ENCODE data around the gene MASP1. TPM values are rescaled to one million over a fixed set of nuclear protein-coding genes. Genes with fewer than 3 reads are reported as not detected.
"Not testable (repeated sequence)": the region's sequence is repeated elsewhere in the genome, so short reads cannot be mapped to it uniquely, and the experiment has no call there.

Gene MASP1
- total RNA-seq, 2 experiments from 2014 or later: not detected

GRCh38 chr3:187212705-187213104, 78.8 kb downstream of the MASP1 start:
- POLR2A ChIA-PET: no interaction called here
- no peak overlapping the region for H3K4me3 Mint-ChIP-seq
- ATAC-seq (ENCODE audit: low read depth): no peak
- no peaks in the 10 kb centered on the region for H3K4me1 Mint-ChIP-seq
- DNase-seq: no peak
- H3K27me3 Mint-ChIP-seq: peaks cover 16% of the 10 kb centered on the region
- H3K36me3 Mint-ChIP-seq: peaks cover under 1% of the 10 kb centered on the region
- H3K27ac Mint-ChIP-seq: no peak overlapping the region
- H3K9me3 Mint-ChIP-seq: no peaks in the 10 kb centered on the region

DNA sequence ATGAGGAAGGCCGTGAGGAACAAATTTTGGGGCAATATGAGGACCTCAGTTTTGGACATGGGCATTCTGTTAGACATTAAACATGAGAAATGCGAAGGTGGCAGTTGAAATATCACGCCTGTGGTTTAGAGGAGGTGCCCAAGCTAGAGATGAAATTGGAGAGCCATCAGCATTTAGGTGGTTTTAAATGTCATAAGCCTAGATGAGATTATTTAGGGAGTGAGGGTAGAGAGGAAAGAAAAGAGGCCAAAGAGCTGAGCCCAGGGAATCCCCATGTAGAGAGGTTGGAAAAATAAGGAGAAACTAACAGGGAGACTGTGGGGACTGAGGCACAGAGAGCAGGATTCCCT, 79.4 kb downstream of the MASP1 start:
- Mint-ChIP-seq H3K4me3 (no peak overlapping the region), H3K9me3 (no peaks in the 10 kb centered on the region), H3K4me1 (no peaks in the 10 kb centered on the region), H3K27me3 (peaks cover 15% of the 10 kb centered on the region), H3K36me3 (peaks cover 2% of the 10 kb centered on the region), H3K27ac (no peak overlapping the region)
- ATAC-seq (ENCODE audit: low read depth): no peak
- no peak for DNase-seq
- POLR2A ChIA-PET: no interaction called here

- Mint-ChIP-seq H3K27me3 (peaks cover 10% of the 10 kb centered on the region), H3K27ac (no peak overlapping the region), H3K4me1 (no peaks in the 10 kb centered on the region), H3K36me3 (peaks cover 2% of the 10 kb centered on the region), H3K4me3 (no peak overlapping the region), H3K9me3 (no peaks in the 10 kb centered on the region)
- POLR2A ChIA-PET: no interaction called here
- no peak for ATAC-seq (ENCODE audit: low read depth)
- DNase-seq: no peak
These were observed 79.9 kb downstream of the MASP1 start for GRCh38 chr3:187211532-187212195.

DNA sequence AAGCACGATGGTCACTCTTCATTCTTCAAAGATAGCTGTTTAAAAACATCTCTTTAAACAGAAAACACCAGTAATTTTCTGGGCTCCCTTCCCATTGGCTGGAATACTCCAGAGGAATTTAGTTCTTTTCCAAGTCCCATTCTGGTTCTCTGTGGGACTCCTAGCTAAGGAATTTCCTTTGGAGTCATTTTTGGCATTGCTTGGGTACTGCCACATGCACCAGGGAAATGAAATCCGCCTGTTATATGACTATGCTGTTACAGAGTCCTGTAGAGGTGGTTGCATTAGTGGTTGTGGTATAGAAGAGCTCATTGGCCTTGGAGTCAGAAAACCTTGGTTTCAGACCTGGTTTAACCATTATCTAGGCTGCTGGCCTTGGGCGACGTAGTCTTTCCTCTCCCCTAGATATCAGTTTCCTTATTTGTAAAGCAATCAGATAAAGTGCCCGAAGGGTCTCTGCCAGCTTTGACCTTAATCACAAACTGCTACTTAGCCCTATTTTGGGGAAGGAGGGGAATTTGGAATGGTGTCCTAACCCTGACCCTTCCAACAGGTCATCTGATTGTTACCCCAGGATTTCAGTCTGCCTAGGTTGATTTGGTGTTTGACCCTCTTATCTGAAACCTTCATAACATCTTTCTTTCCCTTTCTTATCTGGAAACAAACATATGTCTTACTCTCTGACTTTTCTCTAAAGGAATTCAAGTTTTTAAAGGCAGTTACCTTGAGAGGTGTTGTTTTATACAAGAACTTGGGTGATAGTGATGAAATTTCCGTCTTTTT, 80.8 kb downstream of the MASP1 start:
- Mint-ChIP-seq H3K27ac (no peak overlapping the region), H3K4me3 (no peak overlapping the region), H3K36me3 (peaks cover 2% of the 10 kb centered on the region), H3K4me1 (no peaks in the 10 kb centered on the region), H3K27me3 (peaks cover 7% of the 10 kb centered on the region), H3K9me3 (no peaks in the 10 kb centered on the region)
- DNase-seq (no peak), ATAC-seq (ENCODE audit: low read depth) (no peak)
- POLR2A ChIA-PET: no interaction called here

DNA sequence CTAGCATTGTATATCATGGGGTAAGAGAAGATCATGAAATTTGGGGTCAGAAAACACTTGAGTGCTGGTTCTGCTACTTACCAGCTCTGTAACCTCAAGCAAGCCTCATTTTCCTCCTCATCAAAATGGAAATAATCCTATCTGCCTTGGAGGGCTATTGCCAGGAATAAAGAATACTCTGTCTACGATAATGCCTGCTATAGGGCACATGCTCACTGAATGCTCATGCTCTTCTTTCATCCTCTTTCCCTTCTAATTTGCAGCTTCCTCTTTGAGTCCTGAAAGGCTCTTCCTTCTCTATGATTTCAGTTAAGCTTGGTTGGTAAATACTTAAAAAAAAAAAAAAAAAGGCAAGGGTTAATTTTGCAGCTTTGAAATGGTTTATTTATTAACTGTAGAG, 81.4 kb downstream of the MASP1 start:
- H3K4me1 Mint-ChIP-seq: no peaks in the 10 kb centered on the region
- H3K27ac Mint-ChIP-seq: no peak overlapping the region
- peaks cover 7% of the 10 kb centered on the region for H3K27me3 Mint-ChIP-seq
- POLR2A ChIA-PET: interaction anchor here (0.6 kb wide), 1 partner anchor 1492 kb away, joined by 3 read pairs; no protein-coding TSS in a partner anchor
- H3K9me3 Mint-ChIP-seq: no peaks in the 10 kb centered on the region
- H3K4me3 Mint-ChIP-seq: no peak overlapping the region
- DNase-seq (no peak), ATAC-seq (ENCODE audit: low read depth) (no peak)
- H3K36me3 Mint-ChIP-seq: peaks cover 2% of the 10 kb centered on the region

DNA sequence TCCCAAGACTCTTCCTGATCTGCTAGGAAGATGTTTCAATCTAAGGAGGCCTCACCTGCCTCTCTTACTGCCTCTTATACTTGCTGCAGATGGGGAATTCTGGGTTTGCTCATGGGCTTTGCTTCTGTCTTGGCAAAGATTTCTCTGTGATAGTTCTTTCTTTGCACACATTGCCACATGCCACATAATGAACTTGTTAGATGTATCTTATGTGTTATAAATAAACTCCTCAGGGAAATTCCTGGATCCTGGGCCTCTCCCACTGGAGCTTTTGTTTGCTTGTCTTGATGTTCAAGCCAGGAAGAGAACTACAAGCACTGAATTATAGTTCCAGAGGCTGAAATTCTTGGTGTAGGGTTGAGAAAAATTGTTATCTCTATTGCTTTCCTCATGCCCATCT, 82.0 kb downstream of the MASP1 start:
- POLR2A ChIA-PET: interaction anchor here (0.6 kb wide), 1 partner anchor 1492 kb away, joined by 3 read pairs; no protein-coding TSS in a partner anchor
- Mint-ChIP-seq H3K9me3 (no peaks in the 10 kb centered on the region), H3K27me3 (peaks cover 7% of the 10 kb centered on the region), H3K4me3 (no peak overlapping the region), H3K36me3 (peaks cover 2% of the 10 kb centered on the region), H3K27ac (no peak overlapping the region), H3K4me1 (no peaks in the 10 kb centered on the region)
- no peak for DNase-seq
- ATAC-seq (ENCODE audit: low read depth): no peak

GRCh38 chr3:187208159-187208558, 83.4 kb downstream of the MASP1 start:
- DNase-seq (no peak), ATAC-seq (ENCODE audit: low read depth) (no peak)
- Mint-ChIP-seq H3K4me3 (no peak overlapping the region), H3K27me3 (peaks cover 7% of the 10 kb centered on the region), H3K27ac (no peak overlapping the region), H3K4me1 (no peaks in the 10 kb centered on the region), H3K9me3 (no peaks in the 10 kb centered on the region), H3K36me3 (peaks cover 2% of the 10 kb centered on the region)
- POLR2A ChIA-PET: no interaction called here

- DNase-seq: no peak
- Mint-ChIP-seq H3K27me3 (peaks cover 12% of the 10 kb centered on the region), H3K27ac (no peak overlapping the region), H3K4me3 (no peak overlapping the region), H3K36me3 (peaks cover 2% of the 10 kb centered on the region), H3K9me3 (no peaks in the 10 kb centered on the region), H3K4me1 (no peaks in the 10 kb centered on the region)
- no peak for ATAC-seq (ENCODE audit: low read depth)
- POLR2A ChIA-PET: no interaction called here
These were observed 83.9 kb downstream of the MASP1 start for GRCh38 chr3:187207624-187208023.

- no peak overlapping the region for H3K27ac Mint-ChIP-seq
These were observed 84.5 kb downstream of the MASP1 start for GRCh38 chr3:187207062-187207461.

GRCh38 chr3:187205683-187206082, 85.9 kb downstream of the MASP1 start:
- Mint-ChIP-seq H3K4me1 (no peaks in the 10 kb centered on the region), H3K4me3 (no peak overlapping the region), H3K27me3 (peaks cover 20% of the 10 kb centered on the region), H3K9me3 (no peaks in the 10 kb centered on the region), H3K36me3 (peaks cover 2% of the 10 kb centered on the region), H3K27ac (no peak overlapping the region)
- no peak for ATAC-seq (ENCODE audit: low read depth)
- no peak for DNase-seq
- POLR2A ChIA-PET: no interaction called here

More at GRCh38 chr3:187207062-187207461, 84.5 kb downstream of the MASP1 start:
- Mint-ChIP-seq H3K27me3 (peaks cover 16% of the 10 kb centered on the region), H3K36me3 (peaks cover 2% of the 10 kb centered on the region), H3K4me1 (no peaks in the 10 kb centered on the region), H3K9me3 (no peaks in the 10 kb centered on the region), H3K4me3 (no peak overlapping the region)
- DNase-seq: no peak
- no peak for ATAC-seq (ENCODE audit: low read depth)
- POLR2A ChIA-PET: no interaction called here

- H3K4me3 Mint-ChIP-seq; H3K4me1 Mint-ChIP-seq; DNase-seq; ATAC-seq (ENCODE audit: low read depth); POLR2A ChIA-PET; H3K9me3 Mint-ChIP-seq; H3K36me3 Mint-ChIP-seq; H3K27ac Mint-ChIP-seq: not testable (repeated sequence)
- peaks cover 16% of the 10 kb centered on the region for H3K27me3 Mint-ChIP-seq
These were observed 92.0 kb downstream of the MASP1 start for GRCh38 chr3:187199463-187200050.

- ATAC-seq (ENCODE audit: low read depth): no peak
- Mint-ChIP-seq H3K36me3 (no peaks in the 10 kb centered on the region), H3K4me3 (no peak overlapping the region), H3K9me3 (no peaks in the 10 kb centered on the region), H3K4me1 (no peaks in the 10 kb centered on the region), H3K27ac (no peak overlapping the region), H3K27me3 (peaks cover 25% of the 10 kb centered on the region)
- DNase-seq: no peak
- POLR2A ChIA-PET: no interaction called here
These were observed 93.0 kb downstream of the MASP1 start for GRCh38 chr3:187198490-187198889.

GRCh38 chr3:187197335-187197649, 94.2 kb downstream of the MASP1 start, which contains the start of gene RTP1:
Gene RTP1 (plus strand): TSS chr3:187197486. CDS start chr3:187197516, 30 bp downstream.
- H3K27ac Mint-ChIP-seq: no peak within 1 kb of the TSS

More at GRCh38 chr3:187197335-187197649, 94.2 kb downstream of the MASP1 start, which contains the start of gene RTP1:
- peaks cover 21% of the 10 kb centered on the region for H3K27me3 Mint-ChIP-seq
- H3K9me3 Mint-ChIP-seq: no peaks in the 10 kb centered on the region
- peaks cover 5% of the 10 kb centered on the region for H3K4me1 Mint-ChIP-seq
- DNase-seq (no peak), ATAC-seq (ENCODE audit: low read depth) (no peak)
- no peaks in the 10 kb centered on the region for H3K36me3 Mint-ChIP-seq
- no peak within 1 kb of the TSS for H3K4me3 Mint-ChIP-seq
- POLR2A ChIA-PET: no interaction called here
